ACC112 (cell line): ENCODE data around the gene NHLRC4.

Experiments
- H2AFZ ChIP-seq: fragments of 200-600 bp; sonication (generic); one replicate; pipeline ENCODE4 v1.6.0; 2017; ENCODE audit warnings: antibody characterized with exemption, low read length; ENCODE audit not compliant: unreplicated experiment
- H3K27ac ChIP-seq: fragments of 200-600 bp; sonication (generic); 2 replicates; pipeline ENCODE4 v1.5.1; 2014; ENCODE audit warnings: low read depth, mild to moderate bottlenecking, antibody characterized with exemption, low read length, moderate library complexity
- H3K27me3 ChIP-seq: fragments of 200-600 bp; sonication (generic); 2 replicates; pipeline ENCODE4 v1.6.1; 2014; ENCODE audit warnings: mild to moderate bottlenecking, antibody characterized with exemption, low read length, moderate library complexity, mixed read lengths; ENCODE audit not compliant: insufficient read depth
- H3K36me3 ChIP-seq: fragments of 200-600 bp; sonication (generic); 2 replicates; pipeline ENCODE4 v1.6.1; 2016; ENCODE audit warnings: mild to moderate bottlenecking, antibody characterized with exemption, low read length, moderate library complexity, mixed read lengths; ENCODE audit not compliant: insufficient read depth
- H3K4me1 ChIP-seq: fragments of 200-600 bp; sonication (generic); one replicate; pipeline ENCODE4 v1.6.1; 2016; ENCODE audit warnings: low read length, mixed read lengths; ENCODE audit not compliant: insufficient read depth, unreplicated experiment, control insufficient read depth
- H3K4me3 ChIP-seq: fragments of 200-600 bp; sonication (generic); 2 replicates; pipeline ENCODE4 v1.5.1; 2014; ENCODE audit warnings: mild to moderate bottlenecking, low read depth, low read length
- H3K79me2 ChIP-seq: fragments of 200-600 bp; sonication (generic); one replicate; pipeline ENCODE4 v1.6.0; 2016; ENCODE audit warnings: low read length; ENCODE audit not compliant: control insufficient read depth, unreplicated experiment, insufficient read depth

NHLRC4 gene

GRCh38 chr16:543301-544164 is 23.3 kb upstream of the NHLRC4 start:
- Histone ChIP-seq H3K27me3 (no peaks in the 10 kb centered on the region), H3K27ac (no peak overlapping the region), H3K4me1 (peaks cover 13% of the 10 kb centered on the region), H3K4me3 (no peak overlapping the region), H2AFZ (no peak overlapping the region), H3K79me2 (peaks cover 85% of the 10 kb centered on the region), H3K36me3 (no peaks in the 10 kb centered on the region; the same call in 1 of the 2 replicates)

- no peak overlapping the region for H3K4me3 ChIP-seq
- H3K4me1 ChIP-seq: peaks cover 7% of the 10 kb centered on the region
- no peak overlapping the region for H3K27ac ChIP-seq
- H2AFZ ChIP-seq: no peak overlapping the region
- no peaks in the 10 kb centered on the region for H3K27me3 ChIP-seq
- H3K36me3 ChIP-seq: no peaks in the 10 kb centered on the region; the same call in 1 of the 2 replicates
- peaks cover 79% of the 10 kb centered on the region for H3K79me2 ChIP-seq
Observed at GRCh38 chr16:544517-544916, 22.3 kb upstream of the NHLRC4 start.

- Histone ChIP-seq H3K79me2 (peaks cover 58% of the 10 kb centered on the region), H3K36me3 (peaks cover 5% of the 10 kb centered on the region; the same call in 1 of the 2 replicates), H2AFZ (no peak overlapping the region), H3K27me3 (no peaks in the 10 kb centered on the region), H3K4me3 (no peak overlapping the region), H3K4me1 (no peaks in the 10 kb centered on the region), H3K27ac (no peak overlapping the region)
Observed at GRCh38 chr16:546909-547770, 19.7 kb upstream of the NHLRC4 start.

- Histone ChIP-seq H2AFZ (no peak overlapping the region), H3K36me3 (peaks cover 5% of the 10 kb centered on the region; the same call in 1 of the 2 replicates), H3K4me1 (peaks cover 4% of the 10 kb centered on the region), H3K79me2 (peaks cover 43% of the 10 kb centered on the region), H3K4me3 (no peak overlapping the region), H3K27me3 (no peaks in the 10 kb centered on the region), H3K27ac (no peak overlapping the region)
Observed at GRCh38 chr16:548586-548985, 18.2 kb upstream of the NHLRC4 start.

- Histone ChIP-seq H3K4me1 (peaks cover 15% of the 10 kb centered on the region), H3K36me3 (peaks cover 5% of the 10 kb centered on the region; the same call in 1 of the 2 replicates), H3K27ac (no peak overlapping the region), H3K27me3 (no peaks in the 10 kb centered on the region), H3K79me2 (peaks cover 34% of the 10 kb centered on the region), H2AFZ (no peak overlapping the region), H3K4me3 (no peak overlapping the region)
Observed at GRCh38 chr16:549544-550263, 17.1 kb upstream of the NHLRC4 start.

- no peaks in the 10 kb centered on the region for H3K27me3 ChIP-seq
- H3K4me1 ChIP-seq: peaks cover 22% of the 10 kb centered on the region
- no peak overlapping the region for H2AFZ ChIP-seq
- no peak overlapping the region for H3K4me3 ChIP-seq
- H3K79me2 ChIP-seq: peaks cover 24% of the 10 kb centered on the region
- H3K27ac ChIP-seq: no peak overlapping the region
- H3K36me3 ChIP-seq: peaks cover 5% of the 10 kb centered on the region; the same call in 1 of the 2 replicates
Observed at GRCh38 chr16:551210-551609, 15.6 kb upstream of the NHLRC4 start.

GRCh38 chr16:552171-552570 is 14.6 kb upstream of the NHLRC4 start:
- H3K27ac ChIP-seq: no peak overlapping the region
- H2AFZ ChIP-seq: no peak overlapping the region
- peaks cover 17% of the 10 kb centered on the region for H3K79me2 ChIP-seq
- H3K27me3 ChIP-seq: no peaks in the 10 kb centered on the region
- no peak overlapping the region for H3K4me3 ChIP-seq
- peaks cover 22% of the 10 kb centered on the region for H3K4me1 ChIP-seq
- H3K36me3 ChIP-seq: peaks cover 5% of the 10 kb centered on the region; the same call in 1 of the 2 replicates

- H3K27me3 ChIP-seq: no peaks in the 10 kb centered on the region
- peak overlapping the region; percentile 19; the same call in 1 of the 2 replicates for H3K4me3 ChIP-seq
- H3K27ac ChIP-seq: peak overlapping the region; percentile 36
- H3K4me1 ChIP-seq: peaks cover 22% of the 10 kb centered on the region
- H3K36me3 ChIP-seq: peaks cover 5% of the 10 kb centered on the region; the same call in 1 of the 2 replicates
- no peak overlapping the region for H2AFZ ChIP-seq
- H3K79me2 ChIP-seq: peaks cover 4% of the 10 kb centered on the region
Observed at GRCh38 chr16:553601-554296, 13.1 kb upstream of the NHLRC4 start.

GRCh38 chr16:554297-554621 is 12.5 kb upstream of the NHLRC4 start:
- H3K27me3 ChIP-seq: peaks cover 4% of the 10 kb centered on the region
- peaks cover 5% of the 10 kb centered on the region; the same call in 1 of the 2 replicates for H3K36me3 ChIP-seq
- H3K79me2 ChIP-seq: peaks cover 2% of the 10 kb centered on the region
- peaks cover 22% of the 10 kb centered on the region for H3K4me1 ChIP-seq
- H3K4me3 ChIP-seq: peak overlapping the region; percentile 19; the same call in 1 of the 2 replicates
- peak overlapping the region; percentile 36 for H3K27ac ChIP-seq
- H2AFZ ChIP-seq: no peak overlapping the region
